HK-2 (cell line): ENCODE results near the gene SRSF7.

Source experiments
- DNase-seq: peaks from one replicate; pipeline ENCODE4 v3.0.0-alpha.2; 2018; ENCODE audit not compliant: unreplicated experiment

The SRSF7 gene

DNA sequence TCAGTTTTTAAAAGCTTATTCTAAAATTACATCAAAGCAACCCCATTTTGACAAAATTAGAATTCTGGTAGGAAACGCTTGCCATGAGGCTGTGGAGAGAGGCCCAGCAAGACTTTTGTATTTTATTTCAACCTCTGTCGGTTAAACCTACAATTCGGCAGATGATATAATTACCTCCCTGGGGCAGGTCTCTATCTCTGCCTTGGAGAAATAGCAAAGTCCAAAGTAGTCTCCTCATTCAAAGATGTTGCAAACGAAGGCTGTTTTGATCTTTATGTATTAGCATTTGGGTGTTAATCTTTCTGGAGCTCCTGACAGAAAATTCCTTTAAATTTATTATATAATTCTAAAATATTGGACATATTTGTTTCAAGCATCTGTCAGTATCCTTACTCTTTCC lies 49.6 kb downstream of the SRSF7 start:
- no peak for DNase-seq

DNA sequence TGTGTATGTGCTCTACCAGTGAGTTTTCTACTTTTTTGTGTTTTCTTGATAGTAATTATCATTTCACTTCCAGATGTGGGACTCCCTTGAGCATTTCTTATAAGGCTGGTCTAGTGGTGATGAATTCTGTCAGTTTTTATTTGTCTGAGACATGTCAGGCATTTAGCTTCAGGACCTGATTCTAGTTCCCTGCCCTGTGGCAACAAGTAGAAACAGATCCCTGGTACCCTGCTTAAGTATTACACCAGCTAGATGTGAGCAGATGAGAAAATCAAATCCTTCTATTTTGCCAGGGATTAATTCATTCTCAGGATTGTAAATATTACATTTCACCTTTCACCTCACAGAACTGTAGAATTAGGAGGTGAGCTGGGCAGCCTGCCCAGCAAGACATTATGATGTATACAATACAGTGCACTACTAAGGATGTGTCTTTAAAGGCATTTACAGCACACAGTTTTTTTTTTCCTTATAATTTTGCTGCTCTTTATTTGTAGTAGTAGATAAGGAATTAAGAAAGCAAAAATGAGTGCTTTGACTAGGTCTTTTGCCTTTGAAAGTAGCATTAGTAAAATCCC lies 50.2 kb downstream of the SRSF7 start:
- DNase-seq: no peak

- DNase-seq: no peak
Observed at GRCh38 chr2:38700113-38700785, 50.9 kb downstream of the SRSF7 start.

GRCh38 chr2:38698467-38699003 lies 52.6 kb downstream of the SRSF7 start:
- no peak for DNase-seq

DNA sequence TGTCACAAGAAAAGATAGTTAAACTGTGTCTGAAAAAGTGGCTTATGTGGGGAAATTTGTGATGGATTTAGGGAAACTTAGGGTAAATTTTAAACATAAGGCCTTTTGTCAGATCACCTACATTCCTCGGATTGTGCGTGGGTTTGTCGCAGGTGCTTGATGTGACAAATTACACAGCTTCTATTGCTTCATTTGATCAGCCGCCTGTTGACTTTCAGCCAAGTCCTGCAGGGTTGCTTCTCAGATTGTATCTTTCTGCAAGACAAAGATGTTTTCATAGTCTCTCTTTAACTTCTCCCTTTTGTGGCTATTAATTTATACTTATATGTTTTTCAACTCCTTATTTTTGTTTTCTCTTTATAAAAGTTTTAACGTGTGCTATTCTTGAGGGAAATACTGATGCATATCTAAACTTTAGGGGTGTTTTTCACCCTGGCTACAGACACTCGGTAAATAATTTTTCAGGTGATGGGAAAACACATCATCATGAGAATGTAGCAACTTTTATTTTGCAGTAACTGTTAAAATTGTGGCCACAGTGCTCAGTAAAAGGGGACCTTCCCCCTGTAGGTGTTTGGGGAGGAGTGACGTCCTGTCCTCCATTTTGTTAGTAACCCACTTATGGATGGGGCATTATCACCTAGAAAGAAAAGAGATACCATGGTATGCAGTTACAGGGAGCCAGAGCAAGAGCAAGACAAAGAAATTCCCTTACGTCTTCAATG lies 53.9 kb downstream of the SRSF7 start:
- no peak for DNase-seq
